HepG2 (cell line): ENCODE data around the gene SLC29A1. TPM values are rescaled to one million over a fixed set of nuclear protein-coding genes. Genes with fewer than 3 reads are reported as not detected.

Experiments
- CCAR2 ChIP-seq: fragments of 200-400 bp; formaldehyde crosslinking; optimal IDR thresholded peaks from 2 replicates; pipeline ENCODE3; 2018; ENCODE audit warnings: low read depth, mild to moderate bottlenecking, low read length, moderate library complexity
- DPF2 ChIP-seq: sonication (generic); formaldehyde crosslinking; IDR thresholded peaks from 2 replicates; pipeline ENCODE4 v1.4.0; 2020; ENCODE audit warnings: mild to moderate bottlenecking, low read depth, missing genetic modification reagents, borderline replicate concordance
- GATA4 ChIP-seq: sonication (generic); IDR thresholded peaks from 2 replicates; pipeline ENCODE4 v1.6.1; 2016; ENCODE audit warnings: antibody characterized with exemption, low read depth, borderline replicate concordance
- LBX2 ChIP-seq: sonication (generic); formaldehyde crosslinking; IDR thresholded peaks from 2 replicates; pipeline ENCODE4 v1.5.0; 2020; ENCODE audit warnings: missing genetic modification reagents, mild to moderate bottlenecking, borderline replicate concordance
- MEIS1 ChIP-seq: sonication (generic); formaldehyde crosslinking; IDR thresholded peaks from 2 replicates; pipeline ENCODE4 v1.9.0; 2021; ENCODE audit warnings: mild to moderate bottlenecking, missing genetic modification reagents, moderate library complexity, borderline replicate concordance
- MLX ChIP-seq: IDR thresholded peaks from 2 replicates; pipeline ENCODE4 v1.6.1; 2016
- PAF1 ChIP-seq: IDR thresholded peaks from 2 replicates; pipeline ENCODE4 v1.6.1; 2016; ENCODE audit warnings: missing genetic modification reagents, missing compliant biosample characterization
- PAXIP1 ChIP-seq: sonication (generic); formaldehyde crosslinking; conservative IDR thresholded peaks from 2 replicates; pipeline ENCODE4 v1.4.0; 2020; ENCODE audit warnings: mild to moderate bottlenecking, missing genetic modification reagents, moderate library complexity
- SATB2 ChIP-seq: sonication (generic); formaldehyde crosslinking; IDR thresholded peaks from 2 replicates; pipeline ENCODE4 v1.5.0; 2020; ENCODE audit warnings: missing genetic modification reagents
- SYNCRIP ChIP-seq: fragments of 200-400 bp; formaldehyde crosslinking; IDR thresholded peaks from 2 replicates; pipeline ENCODE4 v1.6.1; 2018; ENCODE audit warnings: mild to moderate bottlenecking, low read depth, low read length; ENCODE audit not compliant: insufficient read depth
- TFDP2 ChIP-seq: sonication (generic); formaldehyde crosslinking; IDR thresholded peaks from 2 replicates; pipeline ENCODE4 v1.4.0; 2020; ENCODE audit warnings: missing genetic modification reagents
- ZBTB20 ChIP-seq: sonication (generic); formaldehyde crosslinking; IDR thresholded peaks from 2 replicates; pipeline ENCODE4 v1.8.1; 2023; ENCODE audit warnings: missing genetic modification reagents, low read depth, mild to moderate bottlenecking, borderline replicate concordance
- ZFP1 ChIP-seq: IDR thresholded peaks from 2 replicates; pipeline ENCODE4 v1.6.1; 2016
- ZNF280B ChIP-seq: sonication (generic); formaldehyde crosslinking; IDR thresholded peaks from 2 replicates; pipeline ENCODE4 v1.5.0; 2020; ENCODE audit warnings: missing genetic modification reagents, mild to moderate bottlenecking, borderline replicate concordance
- ZNF430 ChIP-seq: sonication (generic); formaldehyde crosslinking; IDR thresholded peaks from 2 replicates; pipeline ENCODE4 v1.9.0; 2021; ENCODE audit warnings: mild to moderate bottlenecking, missing genetic modification reagents
- ZNF44 ChIP-seq: sonication (generic); formaldehyde crosslinking; IDR thresholded peaks from 2 replicates; pipeline ENCODE4 v1.5.1; 2020; ENCODE audit warnings: mild to moderate bottlenecking, missing genetic modification reagents
- ZNF441 ChIP-seq: sonication (generic); formaldehyde crosslinking; IDR thresholded peaks from 2 replicates; pipeline ENCODE4 v1.7.0; 2021; ENCODE audit warnings: missing genetic modification reagents, borderline replicate concordance
- ZNF451 ChIP-seq: sonication (generic); formaldehyde crosslinking; IDR thresholded peaks from 2 replicates; pipeline ENCODE4 v1.5.0; 2020; ENCODE audit warnings: mild to moderate bottlenecking, missing genetic modification reagents
- ZNF572 ChIP-seq: sonication (generic); formaldehyde crosslinking; IDR thresholded peaks from 2 replicates; pipeline ENCODE4 v1.5.1; 2020; ENCODE audit warnings: mild to moderate bottlenecking, missing genetic modification reagents
- ZNF614 ChIP-seq: IDR thresholded peaks from 2 replicates; pipeline ENCODE4 v1.6.1; 2018; ENCODE audit warnings: missing biosample characterization, missing genetic modification reagents, inconsistent platforms, borderline replicate concordance
- ZNF713 ChIP-seq: sonication (generic); formaldehyde crosslinking; IDR thresholded peaks from 2 replicates; pipeline ENCODE4 v1.4.0; 2020; ENCODE audit warnings: mild to moderate bottlenecking, missing genetic modification reagents
- ZNF772 ChIP-seq: sonication (generic); formaldehyde crosslinking; IDR thresholded peaks from 2 replicates; pipeline ENCODE4 v1.5.0; 2020; ENCODE audit warnings: mild to moderate bottlenecking, missing genetic modification reagents
- polyA plus RNA-seq, 8 experiments: library from polyadenylated mRNA; depleted of rRNA in 3 of 8; stranded (reverse) in 7 of 8; unstranded in 1 of 8; fragments of >200 nt; fragmentation: Illumina TruSeq in 4 of 8; extraction: Trizol in 4 of 8; gene quantifications; 2 replicates each; pipeline versions ENCODE4 v1.2.1 to v1.2.3, GENCODE V29; 2011 to 2016; ENCODE audit warnings: low read depth in 4 of 8, missing spikeins in 1 of 8, mixed read lengths in 1 of 8; ENCODE audit not compliant: insufficient read depth in 1 of 8
- total RNA-seq, 5 experiments: library from RNA; depleted of rRNA; stranded (reverse); fragments of >200 nt; fragmentation: Illumina TruSeq; extraction: Trizol; gene quantifications; 2 replicates each; pipeline ENCODE4 v1.2.3, GENCODE V29; 2016; ENCODE audit warnings: low read depth in 1 of 5

The SLC29A1 gene
- total and polyA plus RNA-seq, 2 of the 13 experiments (the other 11 are each of a cell fraction or from before 2014, with no cell fraction given), result 43.2 to 106 TPM

- TF ChIP-seq PAXIP1 (CRISPR knock-in tag) (no peak), MEIS1 (CRISPR knock-in tag) (0 out of 2 replicates have a peak, but pooled peaks have one; percentile 74), ZFP1 (CRISPR knock-in tag) (0 out of 2 replicates have a peak, but pooled peaks have one; percentile 40), DPF2 (no peak), SYNCRIP (no peak), ZNF44 (CRISPR knock-in tag) (no peak), ZBTB20 (CRISPR knock-in tag) (no peak), GATA4 (no peak), ZNF441 (CRISPR knock-in tag) (no peak), LBX2 (CRISPR knock-in tag) (no peak; the same call in 1 of the 2 replicates), TFDP2 (no peak), PAF1 (CRISPR knock-in tag) (no peak), ZNF772 (0 out of 2 replicates have a peak, but pooled peaks have one; percentile 36), ZNF280B (CRISPR knock-in tag) (peak; percentile 69), ZNF572 (CRISPR knock-in tag) (0 out of 2 replicates have a peak, but pooled peaks have one; percentile 12), ZNF430 (peak; percentile 69; the same call in 1 of the 2 replicates), SATB2 (CRISPR knock-in tag) (no peak), CCAR2 (no peak), ZNF451 (CRISPR knock-in tag) (no peak), MLX (no peak), ZNF713 (0 out of 2 replicates have a peak, but pooled peaks have one; percentile 48), ZNF614 (CRISPR knock-in tag) (0 out of 2 replicates have a peak, but pooled peaks have one; percentile 40)
Observed at GRCh38 chr6:44221291-44221960, 2.0 kb upstream of the SLC29A1 start (continued).
